GM13977 (cell line): ENCODE measurements around the gene CTNNA2.

ENCODE experiments used
- DNase-seq: peaks from one replicate; pipeline ENCODE4 v3.0.0; 2012; ENCODE audit warnings: low spot score
- in situ Hi-C: fragments of 300-500 bp; cut with MboI; formaldehyde crosslinking; loops from one replicate; pipeline ENCODE4 v1.12.0; 2022; ENCODE audit warnings: low sequenced_read_pairs, low pct_unique_long_range_greater_than_20kb, mixed read lengths, inconsistent platforms; ENCODE audit not compliant: unreplicated experiment
- TF ChIP-seq, protein P1 (sequence below): IDR thresholded peaks from 2 replicates; pipeline ENCODE4 v1.5.1; 2012; ENCODE audit warnings: mild to moderate bottlenecking, control low read depth; ENCODE audit not compliant: insufficient read depth; ENCODE audit errors: extremely low read depth, missing control alignments

CTNNA2 gene

DNA sequence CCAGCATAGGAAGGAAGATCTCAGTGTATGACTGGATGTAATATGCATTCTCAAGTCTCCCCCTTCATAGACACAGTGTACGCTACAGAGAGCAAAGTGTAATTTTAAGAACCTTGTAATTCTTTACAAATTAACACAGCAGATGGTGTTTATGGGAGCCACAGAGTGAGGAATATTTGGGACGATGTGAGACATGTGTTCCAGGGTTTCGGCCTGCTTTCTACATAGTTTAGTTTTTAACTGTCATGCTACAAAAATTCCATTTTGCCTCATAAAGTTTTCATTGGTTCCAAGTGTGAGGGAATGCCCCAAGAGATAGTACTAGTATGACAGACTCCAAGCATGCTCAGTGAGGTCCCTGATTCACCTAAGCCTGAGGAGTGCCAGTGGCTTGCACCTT is 867.9 kb downstream of the CTNNA2 start:
- in situ Hi-C loops: no loop called here
- no peak for DNase-seq
- TF ChIP-seq, protein P1, sequence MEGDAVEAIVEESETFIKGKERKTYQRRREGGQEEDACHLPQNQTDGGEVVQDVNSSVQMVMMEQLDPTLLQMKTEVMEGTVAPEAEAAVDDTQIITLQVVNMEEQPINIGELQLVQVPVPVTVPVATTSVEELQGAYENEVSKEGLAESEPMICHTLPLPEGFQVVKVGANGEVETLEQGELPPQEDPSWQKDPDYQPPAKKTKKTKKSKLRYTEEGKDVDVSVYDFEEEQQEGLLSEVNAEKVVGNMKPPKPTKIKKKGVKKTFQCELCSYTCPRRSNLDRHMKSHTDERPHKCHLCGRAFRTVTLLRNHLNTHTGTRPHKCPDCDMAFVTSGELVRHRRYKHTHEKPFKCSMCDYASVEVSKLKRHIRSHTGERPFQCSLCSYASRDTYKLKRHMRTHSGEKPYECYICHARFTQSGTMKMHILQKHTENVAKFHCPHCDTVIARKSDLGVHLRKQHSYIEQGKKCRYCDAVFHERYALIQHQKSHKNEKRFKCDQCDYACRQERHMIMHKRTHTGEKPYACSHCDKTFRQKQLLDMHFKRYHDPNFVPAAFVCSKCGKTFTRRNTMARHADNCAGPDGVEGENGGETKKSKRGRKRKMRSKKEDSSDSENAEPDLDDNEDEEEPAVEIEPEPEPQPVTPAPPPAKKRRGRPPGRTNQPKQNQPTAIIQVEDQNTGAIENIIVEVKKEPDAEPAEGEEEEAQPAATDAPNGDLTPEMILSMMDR: no peak

DNA sequence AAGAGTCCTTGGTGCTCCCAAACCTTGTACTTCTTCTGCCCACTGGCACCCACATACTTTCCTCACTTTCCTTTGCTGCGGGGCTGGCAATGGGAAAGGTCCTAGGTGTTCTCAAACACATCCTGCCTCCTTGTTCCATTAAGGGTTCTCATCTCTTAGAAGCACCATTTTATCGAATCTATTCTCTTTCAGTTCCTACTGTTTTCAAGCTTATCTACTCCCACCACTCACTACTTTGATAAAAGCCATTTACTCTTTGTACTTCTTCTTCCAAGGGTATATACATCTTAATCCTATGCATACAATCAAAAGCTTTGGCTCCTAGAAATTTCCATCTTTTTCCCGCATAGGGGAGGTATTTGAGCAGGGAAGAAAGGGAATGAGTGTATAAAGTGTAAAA is 868.8 kb downstream of the CTNNA2 start:
- in situ Hi-C loops: no loop called here
- TF ChIP-seq, protein P1: no peak
- no peak for DNase-seq

DNA sequence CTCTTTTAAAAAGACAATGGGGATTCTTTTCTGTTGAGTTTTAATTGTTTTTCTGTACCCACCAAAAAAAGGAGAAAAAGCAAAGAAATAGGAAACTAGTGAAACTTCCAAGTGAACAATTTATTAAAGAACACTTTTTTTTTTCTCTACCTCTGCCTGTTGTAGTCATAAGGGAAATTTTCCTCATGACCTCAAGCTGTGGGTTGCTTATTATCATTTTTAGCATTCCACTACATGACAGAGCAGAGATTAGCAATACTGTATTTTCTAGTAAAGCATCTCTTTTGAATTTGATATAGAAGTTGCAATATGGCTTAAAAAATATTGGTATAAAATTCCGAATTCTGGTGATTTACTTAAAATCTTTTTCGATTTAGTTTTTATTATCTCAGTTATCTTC is 879.6 kb downstream of the CTNNA2 start:
- in situ Hi-C loops: no loop called here
- TF ChIP-seq, protein P1: no peak
- DNase-seq: no peak

DNA sequence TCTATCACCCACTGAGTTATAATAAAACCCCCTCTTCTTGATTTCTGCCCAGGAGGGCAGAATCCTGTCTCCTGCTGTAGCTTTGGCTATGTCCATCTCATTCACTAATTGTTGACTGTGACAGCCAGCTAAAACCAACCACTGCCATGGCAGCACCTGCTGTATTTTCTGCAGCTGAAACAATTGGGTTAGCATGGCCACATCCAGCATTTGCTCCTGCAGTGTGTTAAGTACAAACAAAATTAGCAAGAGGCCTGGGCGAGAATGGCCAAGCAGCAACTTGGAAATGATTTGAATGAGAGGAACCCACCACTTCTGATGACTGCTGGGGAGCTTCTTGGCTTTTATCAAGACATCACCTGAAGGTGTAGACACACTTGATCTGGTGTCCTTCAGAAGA is 881.1 kb downstream of the CTNNA2 start:
- TF ChIP-seq, protein P1: no peak
- in situ Hi-C loops: no loop called here
- no peak for DNase-seq

DNA sequence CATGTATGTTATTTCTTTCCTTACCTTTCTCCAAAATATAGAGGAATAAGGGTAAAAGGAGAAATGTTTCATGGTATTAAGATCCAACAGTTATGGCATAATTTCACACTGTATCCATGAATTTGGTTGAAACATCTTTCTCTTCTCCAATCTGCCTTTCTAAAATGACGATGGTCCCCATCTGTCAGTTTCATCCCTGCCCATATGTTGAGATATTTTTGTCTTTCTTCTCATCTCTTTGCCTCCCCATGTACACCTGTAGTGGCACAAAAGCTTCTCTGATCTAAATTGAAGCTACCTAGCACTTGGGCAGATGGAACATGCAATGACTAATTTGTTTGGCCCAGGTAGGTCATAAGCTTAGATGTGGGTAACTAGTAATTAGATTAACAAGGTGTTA is 882.4 kb downstream of the CTNNA2 start:
- in situ Hi-C loops: no loop called here
- TF ChIP-seq, protein P1: no peak
- no peak for DNase-seq

DNA sequence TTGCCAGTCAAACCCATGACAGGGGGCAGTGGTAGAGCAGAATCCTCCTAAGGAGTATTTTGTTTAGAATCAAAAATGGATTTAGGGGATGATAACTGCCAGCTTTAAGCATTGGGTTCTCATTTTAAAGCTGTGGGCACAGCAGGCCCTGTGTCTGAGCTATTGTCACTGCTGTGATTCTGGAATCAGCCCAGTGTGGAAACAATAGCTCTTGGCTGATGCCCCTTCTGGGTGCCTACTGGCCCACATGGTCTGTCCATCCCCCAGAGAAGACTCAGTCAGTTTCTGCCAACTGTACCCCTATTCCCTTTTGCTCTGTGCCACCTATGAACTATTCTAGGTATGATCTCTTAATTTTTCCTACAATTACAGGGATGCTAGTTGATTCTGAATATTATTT is 883.4 kb downstream of the CTNNA2 start:
- DNase-seq: no peak
- in situ Hi-C loops: no loop called here
- TF ChIP-seq, protein P1: no peak

DNA sequence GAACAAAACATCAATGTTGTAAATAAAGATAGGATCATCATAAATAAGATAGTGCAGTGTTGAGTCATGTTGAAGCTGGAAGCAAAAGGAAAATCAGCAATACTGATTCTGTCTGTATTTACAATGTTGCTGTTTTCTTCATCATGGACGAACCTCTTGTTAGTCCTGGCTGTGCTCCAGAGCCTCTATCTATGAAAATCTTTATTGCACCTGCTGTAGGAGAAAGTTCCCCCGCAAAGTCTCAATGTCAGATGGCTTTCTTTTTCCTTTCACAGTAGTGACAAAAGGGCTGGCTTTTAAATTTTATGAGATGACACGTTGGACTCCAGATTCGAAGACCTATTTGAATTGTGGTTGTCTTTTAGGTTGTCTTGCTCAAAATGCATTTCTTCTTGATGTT is 890.2 kb downstream of the CTNNA2 start:
- in situ Hi-C loops: no loop called here
- TF ChIP-seq, protein P1: no peak
- DNase-seq: no peak
